HG03108 (cell line): ENCODE results near the gene TMEM245.

ENCODE experiments used
- ATAC-seq: cut with Tn5 transposase; IDR thresholded peaks from one replicate; pipeline ENCODE4 v1.9.1; 2021; ENCODE audit warnings: moderate library complexity; ENCODE audit not compliant: unreplicated experiment

TMEM245 gene

DNA sequence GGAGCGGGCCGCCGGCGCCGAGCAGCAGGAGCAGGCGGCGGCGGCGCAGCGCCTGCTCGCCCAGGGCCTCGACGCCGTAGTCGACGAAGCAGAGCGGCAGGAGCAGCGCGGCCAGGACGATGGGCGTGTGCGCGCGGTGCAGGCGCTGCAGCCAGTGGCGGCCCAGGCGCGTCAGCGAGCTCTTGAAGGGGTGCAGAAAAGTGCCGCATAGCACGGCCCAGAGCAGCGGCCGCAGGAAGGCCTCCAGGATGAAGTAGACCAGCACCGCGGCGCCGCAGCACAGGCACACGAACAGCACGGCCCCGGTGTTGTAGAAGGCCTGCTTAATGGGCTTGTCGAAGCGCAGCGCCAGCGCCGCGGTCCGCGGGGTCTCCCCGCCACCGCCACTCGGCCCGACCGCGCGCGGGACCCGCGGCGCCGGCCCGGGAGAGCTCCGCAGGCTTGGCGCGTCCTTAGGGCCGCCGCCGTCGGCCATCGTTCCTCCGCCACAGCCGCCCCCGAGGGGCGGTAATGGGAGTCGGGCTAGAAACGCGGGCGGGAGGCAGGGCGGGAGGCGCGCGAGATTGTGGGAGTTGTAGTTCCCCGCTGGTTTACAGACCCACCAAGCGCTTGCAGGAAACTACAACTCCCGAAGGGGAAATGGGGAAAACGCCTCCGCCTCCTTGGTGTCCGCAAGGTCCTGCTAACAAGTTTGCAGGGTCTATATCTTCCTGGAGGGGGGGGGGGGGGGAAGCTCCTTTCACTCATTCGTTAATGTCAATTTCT, at the start of gene TMEM245:
TMEM245 (minus strand) TSS at position 509 of the 765 bp plus-strand sequence; CDS start at position 475, 34 bp downstream.
- ATAC-seq: peak; percentile 91

DNA sequence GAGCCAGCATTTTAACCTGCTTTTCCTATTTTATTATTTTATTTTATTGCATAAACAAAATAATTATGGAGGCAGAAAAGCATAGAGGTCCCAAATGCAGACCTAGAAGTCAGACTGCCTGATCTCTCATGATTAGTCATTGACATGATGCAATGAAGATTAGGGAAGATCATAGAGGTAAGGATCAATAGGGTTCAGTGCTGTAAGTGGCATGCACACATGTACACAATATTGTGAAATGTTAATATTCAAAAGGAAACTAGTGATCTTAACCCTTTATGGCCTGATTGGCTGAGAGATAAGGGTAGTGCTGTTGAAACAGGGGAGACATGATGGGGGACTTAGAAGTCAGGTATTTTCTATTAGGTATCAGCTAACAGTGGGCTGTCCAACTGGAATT, 48.4 kb upstream of the TMEM245 start:
- ATAC-seq: no peak

- no peak for ATAC-seq
These were observed 48.0 kb upstream of the TMEM245 start for GRCh38 chr9:109167716-109168115.

DNA sequence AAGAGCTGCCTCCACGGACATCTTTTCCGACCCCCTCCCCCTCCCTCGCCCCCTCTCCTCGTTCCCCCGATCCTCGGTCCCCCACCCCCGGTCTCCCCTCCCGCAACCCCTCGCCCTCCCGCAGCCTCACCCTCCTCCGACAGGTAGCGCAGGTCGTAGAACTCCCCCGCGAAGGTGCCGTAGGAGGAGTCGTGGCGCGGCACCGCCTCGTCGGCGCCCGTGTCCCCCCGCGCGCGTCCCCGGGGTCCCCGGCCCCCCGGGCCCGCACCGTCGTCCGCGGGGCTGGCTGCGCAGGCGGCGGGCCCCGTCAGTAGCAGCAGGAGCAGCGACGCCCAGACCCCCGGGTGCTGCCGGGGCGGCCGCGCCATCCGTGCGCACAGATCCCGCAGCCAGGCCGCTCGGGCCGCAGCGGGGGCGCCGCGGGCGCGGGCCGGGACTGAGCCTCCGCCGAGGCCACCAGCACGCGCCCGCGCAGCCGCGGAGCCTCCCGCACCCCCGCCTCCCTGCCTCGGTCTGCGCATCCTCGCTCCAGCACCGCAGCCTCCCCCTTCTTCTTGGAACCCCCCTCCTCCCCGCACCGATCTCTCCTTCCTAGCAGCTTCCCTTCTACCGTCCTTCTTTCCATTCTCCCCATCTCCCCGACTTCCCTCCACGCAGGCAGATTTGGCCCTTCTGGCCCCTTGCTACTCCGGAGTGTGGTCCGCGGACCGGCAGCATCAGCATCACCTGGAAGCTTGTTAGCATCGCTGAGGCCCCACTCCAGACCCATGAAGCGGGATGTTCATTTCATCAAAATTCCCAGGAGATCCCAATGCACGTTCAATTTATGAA, 47.2 kb upstream of the TMEM245 start, which contains the start of gene FRRS1L:
FRRS1L (minus strand) TSS at position 479 of the 831 bp plus-strand sequence; CDS start at position 368, 111 bp downstream.
- no peak for ATAC-seq

DNA sequence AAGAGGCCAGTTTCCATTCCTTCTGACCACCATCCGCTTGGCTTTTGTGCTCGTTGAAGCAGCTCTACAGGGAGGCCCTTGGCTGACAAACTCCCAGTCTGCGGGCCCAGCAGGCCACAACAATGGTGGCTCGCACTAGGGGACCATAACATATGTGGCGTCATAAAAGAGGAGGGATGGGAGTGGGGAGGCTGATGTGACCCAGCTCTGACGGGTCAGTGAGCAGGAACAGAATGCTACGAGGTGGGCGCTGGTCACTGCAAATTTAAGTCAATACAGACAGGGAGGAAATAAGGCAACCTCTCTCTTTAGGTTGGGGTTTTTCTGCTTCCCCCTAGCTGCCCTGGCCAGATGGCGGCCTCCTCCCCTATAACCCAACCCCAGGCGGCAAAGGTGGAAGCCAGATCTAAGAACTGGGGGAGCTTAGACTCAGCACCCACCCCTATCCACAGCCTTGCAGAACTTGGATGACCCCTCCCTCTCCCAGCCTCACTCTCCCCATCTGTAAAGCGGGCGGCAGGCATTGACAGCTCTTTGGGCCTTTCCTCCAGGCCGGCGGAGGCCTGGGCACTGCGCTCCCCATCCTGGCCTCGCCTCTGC, 46.5 kb upstream of the TMEM245 start:
- no peak for ATAC-seq

GRCh38 chr9:109164042-109164441, 44.3 kb upstream of the TMEM245 start:
- no peak for ATAC-seq

DNA sequence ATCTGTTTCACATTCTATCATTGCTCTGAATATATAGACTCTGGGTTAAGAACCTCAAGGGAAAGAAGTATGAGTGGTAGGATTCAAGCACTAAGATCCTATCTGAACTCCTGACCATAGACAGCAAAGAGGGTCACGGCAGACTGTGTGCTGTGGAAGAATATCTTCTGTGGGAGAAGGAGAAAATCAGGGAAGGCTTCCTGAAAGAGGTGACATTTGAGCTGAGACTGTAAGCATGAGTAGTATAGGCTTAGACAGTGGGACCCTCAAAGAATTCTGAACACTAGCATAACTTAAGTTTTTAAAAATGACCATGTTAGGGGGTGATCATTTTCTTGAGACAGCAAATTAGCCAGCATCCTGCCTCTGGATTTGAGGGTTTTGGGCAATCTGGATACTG, 43.4 kb upstream of the TMEM245 start:
- no peak for ATAC-seq

DNA sequence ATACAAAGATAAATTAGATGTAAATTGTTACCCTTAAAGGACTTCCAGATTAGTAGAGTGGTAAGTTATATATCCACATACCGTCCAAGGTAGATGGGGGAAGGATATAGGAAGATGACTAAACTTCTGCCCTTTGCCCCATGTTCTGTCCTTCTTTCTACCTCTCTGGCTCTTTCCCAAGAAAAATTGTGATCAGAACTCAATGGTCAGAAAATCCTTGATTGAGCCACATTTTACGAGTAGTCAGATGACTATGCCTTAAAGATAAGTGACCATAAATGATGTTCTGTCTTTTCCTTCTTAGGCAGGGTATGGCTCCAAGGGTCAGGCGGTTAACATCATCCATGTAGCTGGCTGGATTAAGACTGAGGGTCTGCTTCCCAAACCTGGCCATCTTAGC, 42.9 kb upstream of the TMEM245 start:
- no peak for ATAC-seq

GRCh38 chr9:109161471-109161870, 41.7 kb upstream of the TMEM245 start:
- ATAC-seq: no peak

DNA sequence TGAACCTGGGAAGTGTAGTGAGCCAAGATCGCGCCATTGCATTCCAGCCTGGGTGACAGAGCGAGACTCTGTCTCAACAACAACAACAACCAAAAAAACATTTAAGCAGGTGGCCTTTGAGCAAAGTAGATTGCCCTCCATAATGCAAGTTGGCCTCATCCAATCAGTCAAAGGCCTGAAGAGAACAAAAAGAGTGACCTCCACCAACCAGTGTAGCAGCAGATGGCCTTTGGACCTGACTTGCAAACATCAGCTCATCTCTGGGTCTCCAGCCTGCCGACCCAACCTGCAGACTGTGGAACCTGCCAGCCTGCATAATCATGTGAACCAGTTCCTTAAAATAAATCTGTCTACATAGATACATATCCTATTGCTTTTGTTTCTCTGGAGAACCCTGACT, 39.8 kb upstream of the TMEM245 start:
- no peak for ATAC-seq

GRCh38 chr9:109158651-109159050, 38.9 kb upstream of the TMEM245 start:
- no peak for ATAC-seq

GRCh38 chr9:109156708-109157107, 37.0 kb upstream of the TMEM245 start:
- ATAC-seq: no peak

- no peak for ATAC-seq
These were observed 31.3 kb upstream of the TMEM245 start for GRCh38 chr9:109150925-109151545.

- no peak for ATAC-seq
These were observed 30.0 kb upstream of the TMEM245 start for GRCh38 chr9:109149722-109150121.

DNA sequence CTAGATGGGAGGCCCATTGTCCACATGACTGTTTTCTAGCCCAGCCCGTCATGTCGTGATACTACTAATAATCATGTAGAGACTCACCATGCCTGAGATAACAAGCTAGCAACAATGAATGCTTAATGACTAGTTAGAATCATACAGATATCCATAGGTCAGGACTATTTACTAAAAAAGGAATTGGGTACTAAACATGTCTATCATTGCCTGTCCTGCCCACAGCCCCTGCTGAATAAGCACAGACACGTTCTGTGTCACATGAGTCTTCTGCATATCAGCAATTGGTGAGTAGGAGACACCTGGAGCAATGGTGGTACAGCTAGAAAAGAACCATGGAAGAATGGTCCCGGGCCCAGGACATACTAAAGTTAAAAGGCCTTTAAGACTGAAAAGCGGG, 29.3 kb upstream of the TMEM245 start:
- no peak for ATAC-seq

DNA sequence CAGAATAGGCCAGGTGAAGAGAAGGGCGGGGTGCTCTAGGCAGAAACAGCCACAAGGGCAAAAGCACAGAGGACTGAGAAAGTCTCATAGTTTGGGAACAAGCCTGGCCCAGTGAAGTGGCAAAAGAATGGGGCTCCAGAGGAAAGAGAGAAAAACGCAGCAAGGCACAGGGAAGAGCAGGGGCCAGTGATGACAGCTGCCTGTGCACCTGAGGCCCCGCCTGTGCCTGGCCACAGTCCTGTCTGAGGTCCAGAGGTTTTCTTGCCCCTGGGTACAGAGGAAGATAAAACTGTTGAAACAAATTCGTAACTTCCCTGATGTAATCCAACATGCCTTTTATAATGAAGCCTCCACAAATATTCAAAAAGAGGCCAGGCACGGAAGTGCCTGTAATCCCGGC, 25.3 kb upstream of the TMEM245 start:
- no peak for ATAC-seq

DNA sequence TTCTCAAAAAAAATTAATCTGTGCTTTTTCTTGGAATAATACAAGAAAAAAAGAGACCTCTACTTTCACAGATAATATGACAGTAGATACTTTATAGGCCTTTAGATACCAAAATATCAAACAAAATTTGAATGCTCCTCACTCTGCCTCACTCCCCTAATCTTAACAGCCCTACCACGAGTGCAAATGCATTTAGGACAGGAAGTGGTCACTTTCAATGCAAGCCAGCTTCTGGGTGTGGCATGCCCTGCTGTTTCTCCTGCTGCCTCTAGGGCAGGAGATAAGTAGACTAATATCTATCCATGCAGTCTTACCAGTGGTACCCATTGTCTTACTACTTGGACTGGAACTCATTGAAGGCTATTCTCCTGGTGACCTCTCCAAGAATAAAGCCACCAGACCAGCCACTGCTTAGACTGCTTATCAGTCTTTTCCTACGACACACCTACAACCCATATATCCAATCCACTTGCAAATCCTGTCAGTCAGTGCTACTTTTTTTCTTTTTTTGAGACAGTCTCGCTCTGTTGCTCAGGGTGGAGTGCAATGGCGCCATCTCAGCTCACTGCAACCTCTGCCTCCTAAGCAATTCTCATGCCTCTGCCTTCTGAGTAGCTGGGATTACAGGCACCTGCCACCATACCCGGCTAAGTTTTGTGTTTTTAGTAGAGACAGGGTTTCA, 24.3 kb upstream of the TMEM245 start:
- peak; percentile 98 for ATAC-seq

DNA sequence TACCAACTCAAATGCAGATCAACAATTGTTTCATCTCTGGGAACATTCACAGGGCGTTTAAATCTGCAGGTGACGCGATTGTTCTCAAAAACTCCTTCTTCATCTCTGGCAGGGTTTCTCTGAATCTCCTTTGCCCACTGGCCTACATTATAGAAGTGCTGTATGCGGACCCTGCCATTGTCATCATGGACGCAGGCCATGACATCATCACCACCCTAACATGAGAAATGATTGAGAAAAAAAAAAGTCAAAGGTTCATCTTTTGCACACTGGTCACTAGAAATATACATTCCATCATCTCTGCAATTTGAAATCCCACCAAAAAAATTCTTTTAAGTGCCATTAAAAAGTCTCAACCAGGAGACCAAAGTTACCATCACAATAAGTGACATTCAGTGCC, 21.6 kb upstream of the TMEM245 start:
- ATAC-seq: no peak

GRCh38 chr9:109139851-109140250, 20.1 kb upstream of the TMEM245 start:
- no peak for ATAC-seq

DNA sequence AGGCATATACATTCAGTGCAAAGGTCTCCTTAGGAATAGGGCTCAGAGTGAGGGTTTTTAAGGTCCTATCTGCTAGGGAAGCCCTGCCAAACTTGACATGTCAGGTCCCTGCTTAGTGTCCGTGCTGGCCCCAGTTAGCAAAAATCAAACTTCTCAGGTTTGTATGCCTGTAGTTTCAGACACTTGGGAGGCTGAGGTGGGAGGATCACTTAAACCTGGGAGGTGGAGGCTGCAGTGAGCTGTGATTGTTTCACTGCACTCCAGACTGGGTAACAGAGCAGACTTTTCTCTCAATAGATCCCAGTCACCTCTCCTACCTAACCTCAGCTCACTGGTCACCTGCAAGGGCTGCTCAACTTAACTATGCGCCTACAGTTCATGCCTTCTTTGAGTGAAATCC, 18.7 kb upstream of the TMEM245 start:
- no peak for ATAC-seq

- no peak for ATAC-seq
These were observed 14.4 kb upstream of the TMEM245 start for GRCh38 chr9:109134167-109134578.
